Activated CD8-positive, alpha-beta memory T cell treated with anti-CD3 and anti-CD28 coated beads for 4 hours (primary cell): ENCODE measurements around the gene SPIRE2.

ENCODE experiments used
- DNase-seq, 2 donors: peaks; one replicate each; pipeline ENCODE4 v3.0.0-alpha.2; 2020; ENCODE audit warnings: low read depth in 2 of 2

The SPIRE2 gene

DNA sequence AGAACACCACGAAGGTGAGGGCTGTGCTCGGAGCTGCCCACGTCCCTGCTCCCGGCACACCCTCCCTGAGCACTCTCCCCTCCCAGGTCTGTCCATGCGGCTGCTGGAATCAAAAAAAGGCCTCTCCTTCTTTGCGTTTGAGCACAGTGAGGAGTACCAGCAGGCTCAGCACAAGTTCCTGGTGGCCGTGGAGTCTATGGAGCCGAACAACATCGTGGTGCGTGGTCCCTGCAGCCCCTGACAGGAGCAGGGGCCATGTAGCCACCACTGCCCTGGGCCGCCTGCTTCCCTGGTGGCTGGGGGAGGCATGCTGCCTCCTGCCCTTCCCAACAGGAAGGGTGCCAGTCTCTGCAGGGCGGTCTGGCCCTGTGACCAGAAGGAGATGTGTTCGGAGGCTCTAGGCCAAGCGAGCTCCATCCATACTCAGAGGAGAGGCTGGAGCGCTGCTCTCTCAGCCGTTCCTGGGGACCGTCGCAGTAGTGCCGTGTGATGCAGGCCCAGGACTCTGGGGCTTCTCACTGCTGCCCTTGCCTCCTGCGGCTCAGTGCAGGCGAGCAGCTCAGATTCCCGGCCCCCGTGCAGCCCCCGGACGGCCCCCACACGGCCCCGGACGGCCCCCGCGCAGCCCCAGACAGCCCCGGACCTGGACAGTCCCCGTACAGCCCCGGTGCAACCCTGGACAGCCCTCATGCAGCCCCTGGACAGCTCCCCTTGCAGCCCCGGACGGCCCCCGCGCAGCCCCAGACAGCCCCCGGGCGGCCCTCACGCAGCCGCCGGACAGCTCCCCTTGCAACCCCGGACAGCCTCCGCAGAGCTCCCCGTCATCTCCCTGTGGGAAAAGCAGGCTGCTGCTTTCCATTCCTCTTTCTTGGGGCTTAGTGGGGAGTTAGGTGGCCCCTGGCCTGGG, 65.6 kb downstream of the SPIRE2 start:
- no peak for DNase-seq

DNA sequence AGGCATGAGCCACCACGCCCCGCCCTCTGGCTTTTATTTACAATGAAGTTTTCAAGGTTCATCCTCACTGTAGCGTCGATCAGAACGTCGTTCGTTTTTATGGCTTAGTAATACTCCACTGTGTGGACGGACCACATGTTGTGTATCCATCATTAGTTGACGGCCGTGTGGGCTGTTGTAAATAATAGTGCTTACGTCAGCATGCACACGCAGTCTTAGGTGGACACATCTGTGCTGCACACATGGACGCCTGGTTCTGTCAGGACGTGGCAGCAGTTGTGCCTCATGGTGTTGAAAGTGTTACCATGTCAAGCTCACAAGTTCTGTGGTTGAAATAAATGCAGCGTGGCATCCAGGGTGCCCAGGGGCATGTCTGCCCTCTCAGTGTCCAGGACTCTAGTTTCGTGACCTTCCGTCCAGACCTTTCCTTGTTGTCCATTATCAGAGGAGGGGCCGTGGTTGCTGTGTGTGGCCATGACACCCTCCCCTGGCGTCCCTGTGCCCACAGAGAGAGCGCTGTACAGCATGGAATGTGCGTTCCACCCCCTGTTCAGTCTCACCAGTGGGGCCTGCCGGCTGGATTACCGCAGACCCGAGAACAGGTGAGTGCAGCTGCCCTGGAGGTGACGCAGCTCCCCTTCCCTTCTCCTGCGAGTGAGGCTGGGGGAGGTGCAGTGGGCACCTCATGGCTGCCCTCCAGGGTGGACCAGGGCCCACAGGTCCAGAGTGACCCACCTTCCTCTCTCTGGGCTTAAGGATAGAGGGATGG, 67.4 kb downstream of the SPIRE2 start:
- DNase-seq: no peak

DNA sequence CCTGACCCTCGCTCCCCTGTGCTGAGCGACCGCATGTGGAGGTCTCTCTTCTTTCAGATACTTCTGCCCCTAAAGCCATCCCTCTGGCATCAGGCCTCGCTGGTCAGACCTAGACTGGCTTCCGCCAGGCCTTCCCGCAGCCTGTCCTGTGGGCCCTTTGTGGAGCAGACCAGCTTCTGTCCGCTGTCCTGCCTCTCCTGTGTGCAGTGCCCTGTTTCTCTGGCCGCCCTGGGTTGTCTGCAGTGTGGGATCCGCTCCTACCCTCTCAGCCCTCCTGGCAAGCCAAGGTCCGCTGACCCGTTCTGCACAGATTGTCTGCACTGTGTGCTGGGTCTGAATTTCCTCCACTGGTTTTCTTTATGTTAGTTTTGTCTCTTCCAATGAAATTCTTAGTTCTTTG, 68.9 kb downstream of the SPIRE2 start:
- DNase-seq: no peak

DNA sequence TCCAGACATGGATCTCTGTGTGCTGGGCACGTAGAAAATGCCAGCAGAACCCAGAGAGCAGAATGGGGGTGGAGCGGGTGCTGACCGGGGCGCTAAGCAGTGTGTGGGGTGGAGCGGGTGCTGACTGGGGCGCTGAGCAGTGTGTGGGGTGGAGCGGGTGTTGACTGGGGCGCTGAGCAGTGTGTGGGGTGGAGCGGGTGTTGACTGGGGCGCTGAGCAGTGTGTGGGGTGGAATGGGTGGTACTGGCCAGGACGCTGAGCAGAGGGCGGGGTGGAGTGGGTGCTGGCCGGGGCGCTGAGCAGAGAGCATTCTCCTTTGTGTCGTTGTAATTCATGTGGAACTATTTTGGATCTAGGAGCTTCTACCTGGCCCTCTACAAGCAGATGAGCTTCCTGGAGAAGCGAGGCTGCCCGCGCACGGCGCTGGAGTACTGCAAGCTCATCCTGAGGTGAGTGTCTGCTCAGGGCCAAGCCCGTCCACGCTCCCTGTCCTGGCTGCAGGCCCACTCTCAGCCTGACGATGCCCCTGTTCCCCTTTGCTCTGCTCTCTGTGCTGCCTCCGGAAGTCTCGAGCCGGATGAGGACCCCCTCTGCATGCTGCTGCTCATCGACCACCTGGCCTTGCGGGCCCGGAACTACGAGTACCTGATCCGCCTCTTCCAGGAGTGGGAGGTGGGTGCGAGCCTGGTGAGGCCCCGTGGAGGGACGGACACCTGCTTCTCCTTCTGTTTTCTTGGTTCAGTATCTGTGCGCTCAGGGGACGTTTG, 70.1 kb downstream of the SPIRE2 start:
- no peak for DNase-seq

DNA sequence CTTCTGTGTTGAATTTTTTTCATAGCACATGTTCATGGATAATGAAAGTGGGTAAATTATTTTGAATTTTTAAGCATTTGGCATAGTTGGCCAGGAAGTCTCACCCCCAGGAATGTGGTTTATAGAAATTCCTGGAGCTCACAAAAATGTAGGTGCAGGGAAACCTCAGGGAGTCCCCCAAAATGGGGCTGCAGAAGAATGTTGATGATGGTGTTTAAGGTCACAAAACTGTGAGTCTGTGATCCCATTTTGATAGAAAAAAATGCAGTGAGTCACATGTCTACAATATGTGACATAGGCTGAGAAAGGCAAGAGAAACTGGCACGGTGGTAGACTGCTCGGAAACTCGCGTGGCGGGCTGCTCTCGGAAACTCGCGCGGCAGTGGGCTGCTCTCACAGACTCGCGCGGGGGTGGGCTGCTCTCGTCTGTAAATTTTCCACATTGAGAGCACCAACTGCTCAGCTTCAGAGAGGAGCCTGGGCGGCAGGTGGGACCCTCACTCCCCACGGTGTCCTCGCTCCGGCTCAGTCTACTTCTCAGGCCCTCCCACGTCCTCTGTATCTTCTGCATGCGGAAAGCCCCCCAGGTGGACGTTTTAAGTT, 71.7 kb downstream of the SPIRE2 start:
- no peak for DNase-seq

DNA sequence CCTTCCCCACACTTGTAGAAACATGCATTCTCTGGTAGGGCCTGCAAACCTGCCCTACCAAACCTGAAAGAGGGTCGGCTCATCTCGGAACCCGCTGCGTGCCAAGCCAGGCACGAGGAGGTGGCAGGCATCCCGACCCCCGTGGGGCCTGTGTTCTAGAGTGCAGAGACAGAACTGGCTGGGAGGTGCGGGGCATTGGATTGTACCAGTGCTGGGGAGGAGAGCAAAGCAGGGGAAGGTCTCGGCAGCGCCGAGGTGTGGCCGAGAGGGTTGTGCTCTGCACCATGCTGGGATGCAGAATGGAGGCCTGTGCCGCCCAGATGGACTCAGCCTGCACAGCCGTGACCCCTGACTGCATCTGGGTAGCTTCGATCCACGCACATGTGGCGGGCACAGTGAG, 72.6 kb downstream of the SPIRE2 start:
- DNase-seq: no peak

DNA sequence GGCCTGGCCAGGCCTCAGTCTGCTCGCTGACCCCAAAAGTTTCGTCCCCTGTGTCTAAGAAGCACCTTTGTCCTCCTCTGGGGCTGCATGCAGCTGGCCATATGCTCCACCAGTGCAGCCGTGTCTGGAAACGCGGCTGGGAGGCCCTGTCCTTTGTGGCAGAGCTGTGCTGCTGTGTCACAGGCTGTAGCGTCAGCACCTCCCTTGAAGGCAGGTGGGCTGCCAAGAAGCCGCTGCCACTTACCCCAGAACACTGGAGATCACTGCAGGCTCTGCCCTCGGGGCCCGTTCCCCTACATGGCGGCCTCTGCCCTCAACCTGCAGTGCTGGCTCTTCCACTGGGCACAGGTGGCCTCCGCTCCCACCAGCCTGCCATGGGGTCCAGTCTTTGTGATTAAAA, 74.7 kb downstream of the SPIRE2 start:
- no peak for DNase-seq

DNA sequence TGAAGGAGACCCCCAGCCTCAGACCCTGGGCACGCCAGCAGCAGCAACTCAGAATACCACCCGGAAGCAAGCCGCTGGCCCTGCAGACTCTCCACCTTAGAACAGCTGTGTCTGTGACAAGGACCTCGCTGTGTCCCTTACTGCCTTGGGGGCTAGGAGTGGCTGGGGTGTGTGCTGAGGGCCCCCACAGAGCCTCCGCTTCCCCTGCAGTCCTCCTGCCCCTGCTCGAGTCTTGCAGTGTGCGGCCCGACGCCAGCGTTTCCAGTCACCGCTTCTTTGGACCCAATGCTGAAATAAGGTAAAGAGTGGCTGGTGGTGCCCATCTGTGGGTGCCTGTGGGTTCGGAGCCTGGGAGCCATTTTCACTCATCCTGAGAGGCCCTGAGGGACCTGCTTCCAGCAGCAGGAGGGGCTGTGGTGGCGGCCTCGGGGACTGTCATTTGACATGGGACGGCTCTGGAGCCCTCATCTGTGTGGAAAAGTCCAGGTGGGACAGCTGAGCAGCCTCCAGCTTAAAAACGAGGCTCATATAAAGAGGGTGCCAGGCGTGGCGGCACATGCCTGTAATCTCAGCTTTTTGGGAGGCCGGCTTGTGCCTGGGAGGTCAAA, 75.7 kb downstream of the SPIRE2 start:
- no peak for DNase-seq

DNA sequence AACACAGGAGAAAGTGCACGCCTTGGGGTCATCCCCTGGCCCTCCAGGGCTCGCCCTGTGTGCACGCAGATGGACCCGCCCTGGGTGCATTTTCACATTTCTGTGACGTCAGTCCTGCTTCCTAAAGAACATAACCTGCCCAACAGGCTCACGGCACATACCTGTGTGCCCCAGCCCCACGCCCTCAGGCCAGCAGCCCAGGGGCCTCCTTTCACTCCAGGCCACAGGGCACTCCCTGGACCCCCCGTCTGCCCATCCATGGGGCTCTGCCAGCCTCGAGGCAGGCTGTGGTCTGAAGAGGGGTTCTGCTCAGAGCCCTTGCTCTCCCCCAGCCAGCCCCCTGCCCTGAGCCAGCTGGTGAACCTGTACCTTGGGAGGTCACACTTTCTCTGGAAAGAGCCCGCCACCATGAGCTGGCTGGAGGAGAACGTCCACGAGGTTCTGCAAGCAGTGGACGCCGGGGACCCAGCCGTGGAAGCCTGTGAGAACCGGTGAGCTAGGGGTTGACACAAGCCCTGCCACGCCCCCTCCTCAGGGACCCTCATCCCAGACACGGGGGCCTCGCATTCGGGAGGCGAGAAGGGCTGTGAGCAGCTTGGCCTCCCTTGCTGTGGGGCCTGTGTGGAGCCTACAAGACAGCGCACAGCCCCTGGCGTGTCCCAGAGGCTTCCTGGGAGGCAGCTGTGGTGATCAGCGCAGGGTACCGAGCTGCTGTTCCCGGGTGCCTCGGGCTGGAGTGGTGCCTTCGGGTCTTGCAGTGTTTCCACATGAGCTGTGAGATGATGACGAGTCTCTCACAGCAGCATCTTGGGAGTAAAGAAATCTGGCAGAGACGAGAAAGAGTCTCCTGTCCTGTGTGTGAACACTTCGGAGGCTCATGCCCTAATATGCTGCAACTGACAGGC, 76.6 kb downstream of the SPIRE2 start:
- DNase-seq: no peak

DNA sequence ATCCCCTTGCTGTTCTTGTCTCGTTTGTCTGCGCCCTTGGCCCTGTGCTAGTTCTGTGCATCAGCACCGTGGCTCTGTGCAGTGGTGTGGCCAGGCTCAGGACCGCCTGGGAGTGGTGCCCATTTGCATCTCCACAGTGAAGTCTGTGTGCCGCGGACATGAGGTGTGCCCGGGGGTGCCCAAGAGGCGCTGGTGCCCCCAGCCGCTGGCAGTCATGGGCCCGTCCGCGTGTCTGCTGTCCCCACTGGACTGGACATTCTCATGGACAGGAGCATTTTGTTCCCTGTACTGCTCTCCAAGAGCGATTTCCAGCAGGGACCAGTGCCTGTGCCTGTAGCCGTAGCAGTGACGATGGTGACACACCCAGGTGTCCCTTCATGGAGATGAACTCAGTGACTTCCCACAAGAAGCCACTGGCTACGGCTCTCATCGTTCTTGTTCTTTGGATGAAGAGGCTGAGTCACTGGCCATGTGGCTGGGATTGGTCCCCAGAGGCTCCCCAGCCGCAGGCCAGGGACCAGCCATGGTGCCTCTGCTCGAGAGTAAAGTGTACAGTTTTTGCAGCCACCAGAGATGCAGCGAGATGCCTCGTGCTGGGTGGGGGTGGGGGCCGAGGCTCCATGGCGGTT, 77.3 kb downstream of the SPIRE2 start:
- DNase-seq: no peak

DNA sequence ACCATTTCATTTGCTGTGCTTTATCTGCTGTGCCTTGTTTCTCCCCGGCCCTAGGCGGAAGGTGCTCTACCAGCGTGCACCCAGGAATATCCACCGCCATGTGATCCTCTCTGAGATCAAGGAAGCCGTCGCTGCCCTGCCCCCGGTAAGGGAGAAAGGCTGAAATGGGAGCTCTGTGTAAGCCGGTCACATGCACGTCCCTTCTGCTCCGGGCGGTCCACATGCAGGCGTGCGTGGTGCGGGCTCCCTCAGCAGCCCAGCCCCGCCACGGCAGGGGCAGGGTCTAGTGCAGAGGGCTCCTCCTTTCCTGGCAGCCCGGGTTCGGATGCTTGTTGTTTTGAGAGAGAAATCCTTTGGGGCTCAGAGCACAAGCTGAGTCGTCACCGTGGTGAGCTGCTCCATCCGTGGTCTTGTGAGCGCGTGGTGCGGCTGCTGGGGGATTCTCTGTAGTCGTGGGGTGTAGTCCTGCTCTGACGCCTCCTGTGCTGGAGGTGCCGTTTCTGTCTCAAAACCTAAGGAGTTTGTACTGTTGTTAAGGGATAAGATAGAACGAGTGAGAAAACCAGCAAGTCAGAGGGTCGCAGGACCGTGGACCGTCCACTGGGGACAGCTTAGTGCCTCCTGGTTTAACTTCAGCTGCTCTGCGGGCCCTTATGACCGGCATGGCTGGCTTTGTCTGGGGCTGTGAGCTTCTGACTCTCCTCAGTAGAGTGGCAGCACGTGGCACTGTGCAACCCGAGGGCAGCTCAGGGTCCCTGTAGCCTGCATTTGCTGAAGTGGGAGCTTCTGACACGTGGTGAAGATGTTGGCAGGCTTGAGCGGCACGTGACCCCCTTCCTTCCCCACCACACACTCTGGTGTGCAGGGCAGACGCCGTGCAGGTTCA, 78.1 kb downstream of the SPIRE2 start:
- no peak for DNase-seq

DNA sequence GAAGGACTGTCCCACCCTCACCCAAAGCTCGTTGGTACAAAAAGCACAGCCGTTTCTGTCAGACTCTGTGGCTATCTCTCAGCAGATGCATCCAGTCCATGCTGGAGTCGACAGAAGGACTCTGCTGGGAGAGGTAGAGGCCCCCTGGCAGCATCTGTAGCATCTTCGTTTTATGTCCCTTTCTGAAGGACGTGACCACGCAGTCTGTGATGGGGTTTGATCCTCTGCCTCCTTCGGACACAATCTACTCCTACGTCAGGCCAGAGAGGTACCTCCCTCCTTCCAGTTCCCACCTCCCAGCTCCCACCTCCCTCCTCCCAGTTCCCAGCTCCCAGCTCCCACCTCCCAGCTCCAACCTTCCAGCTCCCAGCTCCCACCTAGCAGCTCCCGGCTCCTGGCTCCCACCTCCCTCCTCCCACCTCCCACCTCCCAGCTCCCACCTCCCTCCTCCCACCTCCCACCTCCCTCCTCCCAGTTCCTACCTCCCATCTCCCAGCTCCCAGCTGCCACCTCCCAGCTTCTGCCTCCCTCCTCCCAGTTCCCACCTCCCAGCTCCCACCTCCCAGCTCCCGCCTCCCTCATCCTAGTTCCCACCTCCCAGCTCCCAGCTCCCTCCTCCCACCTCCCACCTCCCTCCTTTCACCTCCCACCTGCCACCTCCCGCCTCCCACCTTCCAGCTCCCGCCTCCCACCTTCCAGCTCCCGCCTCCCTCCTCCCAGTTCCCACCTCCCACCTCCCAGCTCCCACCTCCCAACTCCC, 79.0 kb downstream of the SPIRE2 start:
- DNase-seq: no peak

DNA sequence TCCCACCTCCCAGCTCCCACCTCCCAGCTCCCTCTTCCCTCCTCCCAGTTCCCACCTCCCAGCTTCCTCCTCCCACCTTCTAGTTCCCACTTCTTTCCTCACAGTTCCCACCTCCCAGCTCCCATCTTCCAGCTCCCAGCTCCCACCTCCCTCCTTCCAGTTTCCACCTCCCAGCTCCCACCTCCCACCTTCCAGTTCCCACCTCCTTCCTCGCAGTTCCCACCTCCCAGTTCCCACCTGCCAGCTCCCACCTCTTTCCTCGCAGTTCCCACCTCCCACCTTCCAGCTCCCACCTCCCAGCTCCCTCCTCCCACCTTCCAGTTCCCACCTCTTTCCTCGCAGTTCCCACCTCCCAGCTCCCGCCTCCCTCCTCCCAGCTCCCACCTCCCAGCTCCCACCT, 80.0 kb downstream of the SPIRE2 start:
- no peak for DNase-seq

DNA sequence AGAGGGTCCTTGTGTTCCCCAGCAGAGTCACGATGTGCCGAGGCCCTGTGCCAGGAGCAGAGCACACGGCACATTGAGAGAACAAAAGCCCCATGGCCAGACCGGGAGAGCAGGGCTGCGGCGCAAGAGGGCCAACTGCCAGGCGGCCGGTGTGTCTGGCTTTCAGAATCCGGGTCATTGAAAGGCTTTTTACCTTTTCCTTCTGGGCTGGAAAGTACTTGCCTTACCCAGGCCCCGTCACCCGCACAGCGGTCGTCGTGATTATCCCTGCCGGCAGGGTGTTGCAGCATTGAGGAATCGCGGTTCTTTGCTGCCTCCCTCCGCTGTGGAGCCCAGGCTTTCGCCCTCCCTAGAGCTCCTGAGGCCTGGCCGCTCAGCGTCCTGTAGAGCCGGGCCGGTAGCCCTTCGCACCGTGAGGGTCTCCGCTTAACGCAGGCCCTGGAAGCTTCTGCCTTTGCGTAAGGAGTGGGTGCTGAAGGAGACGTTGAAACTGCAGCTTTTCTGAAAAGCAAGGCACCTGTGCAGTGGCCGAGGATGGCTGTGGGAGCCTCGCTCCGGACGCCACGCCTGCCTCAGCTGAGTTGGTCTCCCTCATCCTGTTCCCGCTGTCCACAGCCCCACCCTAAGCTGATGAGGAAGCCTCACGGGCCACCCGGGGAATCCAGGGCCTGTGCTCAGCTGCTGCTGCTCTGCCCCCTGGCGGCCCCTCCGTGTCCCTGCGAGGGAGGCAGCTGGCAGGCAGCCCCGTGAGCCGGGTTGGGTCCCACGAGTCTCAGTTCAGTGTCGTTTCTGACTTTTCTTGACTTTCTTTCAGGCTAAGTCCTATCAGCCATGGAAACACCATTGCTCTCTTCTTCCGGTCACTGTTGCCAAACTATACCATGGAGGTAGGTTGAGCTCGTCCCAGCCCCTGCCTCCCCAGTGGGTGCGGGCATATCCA, 81.8 kb downstream of the SPIRE2 start:
- no peak for DNase-seq

DNA sequence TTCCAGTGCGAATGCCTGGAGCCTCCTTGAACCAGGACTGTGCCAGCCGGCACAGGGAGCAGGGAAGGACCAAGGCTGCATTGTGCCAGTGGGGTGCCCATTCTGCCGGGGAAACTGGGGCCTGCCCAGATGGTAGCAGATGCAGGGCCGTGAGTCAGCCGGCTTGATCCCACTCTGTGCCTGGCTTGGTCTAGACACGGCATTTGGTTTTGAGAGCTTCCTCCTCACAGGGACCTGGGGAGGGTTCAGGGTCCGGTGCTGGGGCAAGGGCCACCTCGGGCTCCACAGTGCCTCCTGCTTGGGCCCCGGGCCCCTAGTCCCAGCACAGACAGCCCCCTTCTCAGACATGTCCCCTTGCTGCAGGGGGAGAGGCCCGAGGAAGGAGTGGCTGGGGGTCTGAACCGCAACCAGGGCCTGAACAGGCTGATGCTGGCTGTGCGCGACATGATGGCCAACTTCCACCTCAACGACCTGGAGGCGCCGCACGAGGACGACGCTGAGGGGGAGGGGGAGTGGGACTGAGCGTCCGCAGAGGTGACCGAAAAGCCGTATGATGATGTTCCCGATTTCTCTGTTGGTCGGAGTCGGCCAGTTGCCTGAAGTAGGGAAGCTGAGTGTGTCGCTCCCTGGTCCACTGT, 82.6 kb downstream of the SPIRE2 start:
- DNase-seq: no peak

DNA sequence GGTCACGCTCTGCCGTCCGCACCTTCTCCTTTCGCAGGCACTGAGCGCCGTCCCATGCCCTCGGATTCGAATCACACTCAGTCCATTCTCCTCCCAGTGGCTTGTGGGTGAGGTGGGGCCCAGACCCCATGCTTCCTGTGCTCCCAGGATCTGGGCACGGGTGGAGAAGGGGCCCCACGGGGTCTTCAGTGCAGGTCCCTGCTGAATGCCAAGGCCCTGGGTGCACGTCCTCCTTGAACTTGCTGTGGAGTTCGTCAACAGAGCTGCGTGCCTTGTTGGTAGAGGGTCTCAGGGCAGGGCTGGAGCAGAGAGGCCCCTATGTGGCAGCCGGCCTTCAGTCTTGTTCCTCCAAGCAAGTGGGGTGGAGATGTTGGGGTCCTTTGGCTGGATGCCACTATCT, 83.1 kb downstream of the SPIRE2 start:
- DNase-seq: no peak

DNA sequence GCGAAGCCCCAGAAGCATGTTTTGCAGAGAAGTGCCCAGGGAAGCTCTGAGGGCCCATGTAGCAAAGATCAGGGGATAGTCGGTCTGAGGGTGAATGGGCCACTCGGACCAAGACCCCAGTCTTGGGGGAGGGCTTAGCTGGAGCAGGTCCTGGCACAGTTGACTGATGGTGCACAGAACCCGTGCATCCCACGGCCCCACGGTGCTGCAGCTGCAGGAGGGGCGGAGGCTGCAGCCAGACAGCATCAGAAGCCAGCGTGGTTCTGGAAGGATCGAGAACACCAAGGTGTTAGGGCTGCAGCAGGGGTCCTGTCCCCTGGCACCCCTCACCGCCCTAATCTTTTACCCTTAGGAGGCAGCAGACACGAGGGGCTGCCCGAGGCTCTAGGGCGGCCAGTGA, 83.9 kb downstream of the SPIRE2 start:
- no peak for DNase-seq
